HG03095 (cell line): ENCODE measurements around the gene ZSWIM5.
"Not testable (repeated sequence)": the region's sequence is repeated elsewhere in the genome, so short reads cannot be mapped to it uniquely, and the experiment has no call there.

Source experiments
- ATAC-seq: cut with Tn5 transposase; IDR thresholded peaks from one replicate; pipeline ENCODE4 v1.9.1; 2021; ENCODE audit warnings: moderate library complexity; ENCODE audit not compliant: unreplicated experiment

ZSWIM5 gene

GRCh38 chr1:45205011-45205909 lies 1.1 kb downstream of the ZSWIM5 start:
- peak; percentile 19 for ATAC-seq

GRCh38 chr1:45200906-45201500 lies 5.4 kb downstream of the ZSWIM5 start:
- no peak for ATAC-seq

GRCh38 chr1:45200435-45200834 lies 6.0 kb downstream of the ZSWIM5 start:
- ATAC-seq = no peak

- no peak for ATAC-seq
Measured at GRCh38 chr1:45198185-45198584, 8.2 kb downstream of the ZSWIM5 start.

GRCh38 chr1:45196863-45197262 lies 9.5 kb downstream of the ZSWIM5 start:
- no peak for ATAC-seq

GRCh38 chr1:45191418-45191783 lies 15.0 kb downstream of the ZSWIM5 start:
- no peak for ATAC-seq

GRCh38 chr1:45187725-45188124 lies 18.7 kb downstream of the ZSWIM5 start:
- ATAC-seq = no peak

GRCh38 chr1:45179918-45180519 lies 26.4 kb downstream of the ZSWIM5 start:
- ATAC-seq = not testable (repeated sequence)

- ATAC-seq = no peak
Measured at GRCh38 chr1:45177452-45177851, 29.0 kb downstream of the ZSWIM5 start.

- ATAC-seq = no peak
Measured at GRCh38 chr1:45172764-45173163, 33.6 kb downstream of the ZSWIM5 start.

GRCh38 chr1:45172005-45172404 lies 34.4 kb downstream of the ZSWIM5 start:
- no peak for ATAC-seq

GRCh38 chr1:45171575-45171974 lies 34.8 kb downstream of the ZSWIM5 start:
- ATAC-seq = no peak

GRCh38 chr1:45170151-45170742 lies 36.2 kb downstream of the ZSWIM5 start:
- ATAC-seq = no peak

GRCh38 chr1:45167947-45168346 lies 38.5 kb downstream of the ZSWIM5 start:
- ATAC-seq = not testable (repeated sequence)

GRCh38 chr1:45164307-45164706 lies 42.1 kb downstream of the ZSWIM5 start:
- ATAC-seq = not testable (repeated sequence)

GRCh38 chr1:45163111-45163510 lies 43.3 kb downstream of the ZSWIM5 start:
- ATAC-seq = not testable (repeated sequence)

GRCh38 chr1:45162041-45163035 lies 44.1 kb downstream of the ZSWIM5 start:
- not testable (repeated sequence) for ATAC-seq

- ATAC-seq = no peak
Measured at GRCh38 chr1:45155957-45156356, 50.4 kb downstream of the ZSWIM5 start.

GRCh38 chr1:45155423-45155822 lies 51.0 kb downstream of the ZSWIM5 start:
- ATAC-seq = no peak

GRCh38 chr1:45152126-45152525 lies 54.3 kb downstream of the ZSWIM5 start:
- no peak for ATAC-seq
